Testis (tissue), 3 donors: ENCODE data around the gene HOXB4. TPM values are rescaled to one million over a fixed set of nuclear protein-coding genes. Genes with fewer than 3 reads are reported as not detected.

Experiments
- DNase-seq: peaks from one replicate; pipeline ENCODE4 v3.0.0-alpha.2; 2019
- H3K27ac ChIP-seq, 2 donors: fragments of 200-600 bp; sonication (generic); one replicate each; pipeline ENCODE4 v1.5.1; 2019
- H3K27me3 ChIP-seq: fragments of 200-600 bp; sonication (generic); one replicate; pipeline ENCODE4 v1.5.1; 2019
- H3K36me3 ChIP-seq: fragments of 200-600 bp; sonication (generic); one replicate; pipeline ENCODE4 v1.5.1; 2017; ENCODE audit warnings: low read depth; ENCODE audit errors: missing control alignments
- H3K4me1 ChIP-seq: fragments of 200-600 bp; sonication (generic); one replicate; pipeline ENCODE4 v1.5.1; 2019
- H3K4me3 ChIP-seq, 2 donors: fragments of 200-600 bp; sonication (generic); one replicate each; pipeline ENCODE4 v1.5.1; 2017 to 2019
- H3K9me3 ChIP-seq: fragments of 200-600 bp; sonication (generic); one replicate; pipeline ENCODE4 v1.5.1; 2017
- POLR2A ChIP-seq: fragments of 450-650 bp; IDR thresholded peaks from one replicate; pipeline ENCODE4 v1.6.1; 2017; ENCODE audit warnings: antibody characterized with exemption, mild to moderate bottlenecking, moderate library complexity
- WGBS, 2 donors: methylation state at CpG; one replicate each; pipeline ENCODE4 v1.1.5; 2018; 5-methylcytosine and 5-hydroxymethylcytosine counted together
- intact Hi-C: fragments of 100-400 bp; cut with DNase I; formaldehyde crosslinking; loops from one replicate; pipeline ENCODE4 v1.15.1; 2023; ENCODE audit warnings: low total_unique reads
- polyA plus RNA-seq: library from polyadenylated mRNA; stranded (reverse); fragments of 350-450 nt; fragmentation: Illumina TruSeq; extraction: RNeasy Lipid Tissue Mini Kit (QIAGEN cat#74804); gene quantifications from one replicate; pipeline ENCODE4 v1.2.3, GENCODE V29; 2014; ENCODE audit warnings: low read depth, low replicate concordance; ENCODE audit not compliant: insufficient read depth
- total RNA-seq, 2 donors: library from RNA; depleted of rRNA; stranded (reverse); fragments of >200 nt; gene quantifications; one replicate each; pipeline ENCODE4 v1.2.3, GENCODE V29; 2016
- TF ChIP-seq, protein P1 (sequence below), 3 experiments: fragments of 450-650 bp in 2 of 3; fragments of 200-600 bp in 1 of 3; sonication (generic) in 1 of 3; IDR thresholded peaks; one replicate each; pipeline ENCODE4 v1.5.1; 2016 to 2019; ENCODE audit warnings: antibody characterized with exemption in 3 of 3, mild to moderate bottlenecking in 2 of 3, moderate library complexity in 1 of 3

HOXB4 gene
- total and polyA plus RNA-seq, 3 donors from 2014 or later, result 1.6 to 1.8 (median 1.6) TPM

DNA sequence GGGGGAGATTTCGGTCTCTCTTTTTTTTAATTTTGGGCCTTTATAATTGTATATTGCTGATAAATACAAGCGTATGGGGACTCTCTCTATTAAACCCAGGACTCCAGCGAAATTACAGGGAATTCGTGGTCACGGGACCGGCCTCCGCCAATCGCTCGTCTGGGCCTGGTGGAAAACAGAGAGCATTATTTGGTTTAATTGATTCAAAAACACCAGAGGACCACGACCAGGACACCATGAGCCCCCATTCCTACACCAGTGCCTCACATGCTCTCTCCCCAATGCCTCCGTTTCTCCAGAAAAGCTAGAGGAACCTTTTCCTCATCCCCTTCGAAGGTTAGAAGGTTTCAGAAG lies 33.2 kb downstream of the HOXB4 start, which contains the start of gene HOXB2:
TSS of gene HOXB2 (minus strand) at position 88 of the 354 bp plus-strand sequence. CDS start 198 bp downstream, outside the sequence.
- Histone ChIP-seq H3K36me3 (no peaks in the 10 kb centered on the region), H3K27me3 (no peaks in the 10 kb centered on the region), H3K27ac (peak within 1 kb of the TSS; percentile 72 to 81), H3K4me1 (peaks cover 4% of the 10 kb centered on the region), H3K4me3 (peak within 1 kb of the TSS; percentile 52 to 69), H3K9me3 (no peaks in the 10 kb centered on the region)
- intact Hi-C loops, result no loop called here
- no peak for DNase-seq
- WGBS, 2 donors, result 15 to 34% methylated on average over 12 of the region's 12 CpGs
- TF ChIP-seq, protein P1, sequence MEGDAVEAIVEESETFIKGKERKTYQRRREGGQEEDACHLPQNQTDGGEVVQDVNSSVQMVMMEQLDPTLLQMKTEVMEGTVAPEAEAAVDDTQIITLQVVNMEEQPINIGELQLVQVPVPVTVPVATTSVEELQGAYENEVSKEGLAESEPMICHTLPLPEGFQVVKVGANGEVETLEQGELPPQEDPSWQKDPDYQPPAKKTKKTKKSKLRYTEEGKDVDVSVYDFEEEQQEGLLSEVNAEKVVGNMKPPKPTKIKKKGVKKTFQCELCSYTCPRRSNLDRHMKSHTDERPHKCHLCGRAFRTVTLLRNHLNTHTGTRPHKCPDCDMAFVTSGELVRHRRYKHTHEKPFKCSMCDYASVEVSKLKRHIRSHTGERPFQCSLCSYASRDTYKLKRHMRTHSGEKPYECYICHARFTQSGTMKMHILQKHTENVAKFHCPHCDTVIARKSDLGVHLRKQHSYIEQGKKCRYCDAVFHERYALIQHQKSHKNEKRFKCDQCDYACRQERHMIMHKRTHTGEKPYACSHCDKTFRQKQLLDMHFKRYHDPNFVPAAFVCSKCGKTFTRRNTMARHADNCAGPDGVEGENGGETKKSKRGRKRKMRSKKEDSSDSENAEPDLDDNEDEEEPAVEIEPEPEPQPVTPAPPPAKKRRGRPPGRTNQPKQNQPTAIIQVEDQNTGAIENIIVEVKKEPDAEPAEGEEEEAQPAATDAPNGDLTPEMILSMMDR (IDR thresholded peaks at IDR 0.05), result no peak
- no peak for TF ChIP-seq POLR2A

DNA sequence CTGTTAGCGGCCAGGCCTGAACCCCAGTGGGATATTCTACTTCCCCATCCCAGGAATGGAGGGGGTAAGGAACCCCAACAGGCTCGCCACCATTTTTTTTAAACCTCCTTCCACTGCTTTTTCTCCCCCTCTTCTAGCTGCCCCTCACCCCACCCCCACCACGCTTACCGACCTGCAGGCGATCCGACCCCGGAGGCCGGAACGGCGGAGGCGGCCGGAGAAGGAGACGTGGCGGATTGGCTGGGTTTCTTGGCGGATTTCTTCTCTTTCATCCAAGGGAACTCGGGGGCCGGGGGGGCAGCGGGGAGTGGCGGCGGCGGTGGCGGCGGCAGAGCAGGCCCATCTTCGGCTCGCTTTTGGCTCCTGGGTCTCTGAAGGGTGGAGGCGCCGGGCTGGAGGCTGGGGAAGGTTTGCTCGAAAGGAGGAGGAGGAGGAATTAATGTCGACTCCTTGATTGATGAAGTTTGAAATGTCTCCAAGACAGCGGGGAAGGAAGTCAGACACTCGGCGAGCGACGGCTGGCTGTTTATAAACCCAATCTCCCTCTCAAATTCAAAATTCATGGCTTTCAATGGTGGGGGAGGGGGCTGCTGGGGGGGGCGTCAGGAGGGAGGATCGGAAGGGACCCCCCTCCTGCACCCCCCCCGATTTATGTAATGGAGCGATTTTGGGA lies 33.7 kb downstream of the HOXB4 start:
- intact Hi-C loops, result no loop called here

DNA sequence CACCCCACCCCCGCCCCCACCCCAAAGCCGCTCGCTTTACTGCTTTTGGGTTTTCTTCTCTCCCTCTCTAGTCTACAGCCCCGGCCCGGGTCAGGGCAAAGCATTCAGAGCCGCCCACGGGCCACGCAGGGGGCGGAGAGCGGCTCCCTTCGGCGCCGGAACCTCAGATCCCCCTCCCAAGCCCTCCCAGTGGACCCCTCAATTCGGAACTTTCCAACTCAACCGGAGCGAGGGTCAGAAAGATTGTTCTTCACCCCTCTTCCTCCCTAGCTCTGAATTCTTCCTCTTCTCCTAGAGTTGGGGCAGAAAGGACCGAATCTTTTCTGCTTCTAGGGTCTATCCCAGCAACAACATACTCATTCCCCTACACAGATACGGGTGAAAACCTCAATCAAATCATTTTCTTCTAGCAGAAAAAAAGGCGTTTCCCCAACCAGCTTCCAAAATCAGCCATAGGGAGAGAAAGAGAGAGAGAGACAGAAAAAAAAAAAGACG lies 34.2 kb downstream of the HOXB4 start:
- no peak for TF ChIP-seq POLR2A
- TF ChIP-seq, protein P1 (IDR thresholded peaks at IDR 0.05), result no peak
- DNase-seq, result no peak

More for the DNA sequence above, 33.7 kb downstream of the HOXB4 start:
- DNase-seq, result peak; percentile 29
- Histone ChIP-seq H3K9me3 (no peaks in the 10 kb centered on the region), H3K4me1 (peaks cover 4% of the 10 kb centered on the region), H3K27me3 (no peaks in the 10 kb centered on the region), H3K27ac (peak overlapping the region; percentile 72 to 81), H3K36me3 (no peaks in the 10 kb centered on the region), H3K4me3 (peak overlapping the region; percentile 52 to 69)
- TF ChIP-seq, protein P1 (IDR thresholded peaks at IDR 0.05), result no peak
- TF ChIP-seq POLR2A, result no peak
- 5 to 6% methylated on average over 31 to 38 of the region's 38 CpGs for whole genome bisulfite sequencing, 2 donors

DNA sequence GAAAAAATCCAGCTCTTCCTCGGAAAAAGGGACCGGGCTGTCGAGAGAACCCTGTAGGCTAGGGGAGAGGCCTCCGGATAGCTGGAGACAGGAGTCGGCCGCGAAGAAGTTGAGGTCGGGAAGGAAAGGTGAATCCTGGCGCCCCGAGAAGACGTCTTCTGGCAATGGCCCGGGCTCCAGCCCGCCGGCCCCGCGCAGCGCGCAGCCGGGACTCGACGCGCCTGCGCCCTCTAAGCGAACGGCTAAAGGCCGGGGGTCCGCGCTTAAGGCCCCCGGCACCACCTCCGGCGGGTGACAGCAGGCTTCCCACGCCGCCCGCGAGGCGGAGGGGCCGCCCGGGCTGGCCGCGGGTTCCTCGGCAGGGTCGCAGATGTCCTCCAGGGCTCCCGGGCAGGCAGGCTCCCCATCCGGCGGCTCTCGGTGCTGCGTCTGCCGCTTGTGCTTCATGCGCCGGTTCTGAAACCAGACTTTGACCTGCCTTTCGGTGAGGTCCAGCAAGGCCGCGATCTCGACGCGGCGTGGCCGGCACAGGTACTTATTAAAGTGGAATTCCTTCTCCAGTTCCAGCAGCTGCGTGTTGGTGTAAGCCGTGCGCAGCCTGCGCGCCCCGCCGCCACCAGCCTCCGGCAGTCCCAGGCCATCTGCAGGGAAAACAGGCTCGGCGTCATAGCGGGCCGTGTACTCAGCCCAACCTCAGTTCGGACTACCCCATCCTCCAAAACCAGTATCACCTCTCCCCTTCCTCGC lies 34.9 kb downstream of the HOXB4 start:
- H3K9me3 ChIP-seq, result no peaks in the 10 kb centered on the region
- DNase-seq, result peak; percentile 61
- WGBS, 2 donors, result 0 to 1% methylated on average over 23 to 67 of the region's 72 CpGs

More for the DNA sequence above, 34.2 kb downstream of the HOXB4 start:
- H3K36me3 ChIP-seq, result no peaks in the 10 kb centered on the region
- intact Hi-C loops, result no loop called here
- peak overlapping the region; percentile 78 to 81 for H3K27ac ChIP-seq
- peak overlapping the region; percentile 52 to 69 for H3K4me3 ChIP-seq
- H3K9me3 ChIP-seq, result no peaks in the 10 kb centered on the region
- no peaks in the 10 kb centered on the region for H3K27me3 ChIP-seq
- whole genome bisulfite sequencing, 2 donors, result 6 to 7% methylated on average over 13 to 20 of the region's 20 CpGs
- peaks cover 4% of the 10 kb centered on the region for H3K4me1 ChIP-seq

More for the DNA sequence above, 34.9 kb downstream of the HOXB4 start:
- TF ChIP-seq, protein P1 (IDR thresholded peaks at IDR 0.05), result peak in 2 of 3 experiments; percentile 19 to 25
- no peak for TF ChIP-seq POLR2A
- H3K27me3 ChIP-seq, result no peaks in the 10 kb centered on the region
- peak overlapping the region; percentile 78 to 81 for H3K27ac ChIP-seq
- H3K4me3 ChIP-seq, result peak overlapping the region; percentile 52 to 69
- H3K4me1 ChIP-seq, result peaks cover 4% of the 10 kb centered on the region
- intact Hi-C loops, result no loop called here
- H3K36me3 ChIP-seq, result no peaks in the 10 kb centered on the region
